ENCODE measurements around the gene PTGES3L.
A peak's percentile ranks its signal among the peaks of the same experiment; 100 is the strongest.

The PTGES3L gene

DNA sequence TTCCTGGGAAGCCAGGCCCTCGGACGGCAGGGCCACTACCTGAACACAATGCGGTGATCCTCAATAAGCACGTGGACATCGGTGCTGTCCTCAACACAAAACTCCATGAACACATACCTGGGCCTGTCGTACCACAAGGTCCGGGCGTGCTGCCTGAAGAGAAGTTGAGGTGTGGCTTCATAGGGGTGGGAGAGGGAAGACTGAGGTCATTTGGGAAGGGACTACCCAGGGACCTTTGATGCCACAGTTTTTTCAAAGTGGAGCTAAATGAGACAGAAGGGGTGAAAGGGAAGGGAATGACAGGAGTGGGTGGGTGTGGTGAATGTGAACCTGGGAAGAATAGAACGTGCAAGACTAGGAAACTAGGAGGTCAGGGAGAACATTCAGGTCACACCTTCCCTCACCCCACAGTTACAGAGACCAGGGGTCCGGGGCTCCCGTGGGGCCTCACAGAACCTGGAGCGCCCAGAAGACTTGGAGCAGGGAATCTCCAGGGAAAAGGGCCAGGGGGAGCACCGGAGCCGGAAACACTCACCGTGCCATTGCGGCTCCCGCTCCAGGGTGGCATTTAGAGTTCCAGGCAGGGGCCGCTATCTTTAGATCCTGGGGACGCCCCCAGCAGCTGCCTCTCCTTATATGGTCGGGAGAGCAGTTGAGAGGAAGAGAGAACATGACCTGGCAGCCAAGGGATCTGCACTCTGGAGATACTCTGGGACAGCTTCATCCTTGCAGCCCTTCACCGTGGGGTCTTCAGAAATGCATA lies at the start of gene PTGES3L:
TSS of gene PTGES3L (minus strand) at position 570 of the 763 bp plus-strand sequence. CDS start at position 543, 27 bp downstream.
- no peaks in the 10 kb centered on the region for H3K36me3 ChIP-seq (ENCODE audit: control insufficient read depth in 1 of 2, insufficient read depth in 2 of 2, low read length in 2 of 2)
- peak within 1 kb of the TSS; percentile 71 for H3K27ac ChIP-seq (ENCODE audit: low read length)
- H3K9me3 ChIP-seq (ENCODE audit: control insufficient read depth in 1 of 2, low read length in 2 of 2): no peaks in the 10 kb centered on the region
- peak within 1 kb of the TSS; percentile 82 to 97 for H3K4me3 ChIP-seq (ENCODE audit: low read depth in 1 of 2, low read length in 2 of 2)
- H3K27me3 ChIP-seq (ENCODE audit: low read depth, low read length): no peaks in the 10 kb centered on the region
- peaks cover 0 to 23% of the 10 kb centered on the region in 2 donors for H3K4me1 ChIP-seq (ENCODE audit: control insufficient read depth in 1 of 2, insufficient read depth in 2 of 2, low read length in 2 of 2)

- H3K4me1 ChIP-seq (ENCODE audit: control insufficient read depth in 1 of 2, insufficient read depth in 2 of 2, low read length in 2 of 2): no peaks in the 10 kb centered on the region
- H3K27ac ChIP-seq (ENCODE audit: low read length): no peak overlapping the region
Measured at GRCh38 chr17:43028221-43028861, 48.5 kb upstream of the PTGES3L start.

GRCh38 chr17:43027091-43028032 lies 47.5 kb upstream of the PTGES3L start:
- H3K4me1 ChIP-seq (ENCODE audit: control insufficient read depth in 1 of 2, insufficient read depth in 2 of 2, low read length in 2 of 2): no peaks in the 10 kb centered on the region
- no peaks in the 10 kb centered on the region for H3K9me3 ChIP-seq (ENCODE audit: control insufficient read depth in 1 of 2, low read length in 2 of 2)
- no peak overlapping the region for H3K27ac ChIP-seq (ENCODE audit: low read length)
- no peaks in the 10 kb centered on the region for H3K27me3 ChIP-seq (ENCODE audit: low read depth, low read length)
- H3K36me3 ChIP-seq (ENCODE audit: control insufficient read depth in 1 of 2, insufficient read depth in 2 of 2, low read length in 2 of 2): no peaks in the 10 kb centered on the region
- H3K4me3 ChIP-seq (ENCODE audit: low read depth in 1 of 2, low read length in 2 of 2): no peak overlapping the region

More at GRCh38 chr17:43028221-43028861, 48.5 kb upstream of the PTGES3L start:
- H3K9me3 ChIP-seq (ENCODE audit: control insufficient read depth in 1 of 2, low read length in 2 of 2): no peaks in the 10 kb centered on the region
- H3K36me3 ChIP-seq (ENCODE audit: control insufficient read depth in 1 of 2, insufficient read depth in 2 of 2, low read length in 2 of 2): no peaks in the 10 kb centered on the region
- H3K4me3 ChIP-seq (ENCODE audit: low read depth in 1 of 2, low read length in 2 of 2): no peak overlapping the region
- no peaks in the 10 kb centered on the region for H3K27me3 ChIP-seq (ENCODE audit: low read depth, low read length)

DNA sequence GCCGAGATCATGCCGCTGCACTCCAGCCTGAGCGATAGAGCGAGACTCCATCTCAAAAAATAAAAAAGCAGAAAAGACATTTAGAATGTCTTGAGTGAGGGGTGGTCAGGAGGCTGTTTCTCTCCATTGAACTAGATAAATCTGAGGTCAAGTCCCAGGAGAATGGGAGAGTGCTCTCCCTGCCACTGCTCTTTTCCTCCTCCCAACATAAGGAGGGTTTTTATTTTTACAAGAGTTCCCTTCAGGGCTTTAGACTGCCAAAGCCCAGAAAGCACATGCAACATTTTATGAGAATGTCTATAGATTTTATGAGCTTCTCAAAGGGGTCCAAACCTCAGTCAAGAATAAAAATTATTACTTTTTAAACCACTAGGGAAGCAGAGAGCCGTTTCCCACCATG lies 46.7 kb upstream of the PTGES3L start:
- Histone ChIP-seq H3K27ac (ENCODE audit: low read length) (no peak overlapping the region), H3K4me1 (ENCODE audit: control insufficient read depth in 1 of 2, insufficient read depth in 2 of 2, low read length in 2 of 2) (no peaks in the 10 kb centered on the region), H3K27me3 (ENCODE audit: low read depth, low read length) (no peaks in the 10 kb centered on the region), H3K9me3 (ENCODE audit: control insufficient read depth in 1 of 2, low read length in 2 of 2) (no peaks in the 10 kb centered on the region), H3K36me3 (ENCODE audit: control insufficient read depth in 1 of 2, insufficient read depth in 2 of 2, low read length in 2 of 2) (peaks cover 0 to 4% of the 10 kb centered on the region in 2 donors), H3K4me3 (ENCODE audit: low read depth in 1 of 2, low read length in 2 of 2) (no peak overlapping the region)

- peak overlapping the region in 1 of 2 donors; percentile 68 for H3K4me3 ChIP-seq (ENCODE audit: low read depth in 1 of 2, low read length in 2 of 2)
Measured at GRCh38 chr17:43025766-43026537, 46.1 kb upstream of the PTGES3L start.

GRCh38 chr17:43025290-43025657 lies 45.4 kb upstream of the PTGES3L start:
- Histone ChIP-seq H3K9me3 (ENCODE audit: control insufficient read depth in 1 of 2, low read length in 2 of 2) (no peaks in the 10 kb centered on the region), H3K4me1 (ENCODE audit: control insufficient read depth in 1 of 2, insufficient read depth in 2 of 2, low read length in 2 of 2) (peaks cover 0 to 3% of the 10 kb centered on the region in 2 donors), H3K27ac (ENCODE audit: low read length) (no peak overlapping the region), H3K36me3 (ENCODE audit: control insufficient read depth in 1 of 2, insufficient read depth in 2 of 2, low read length in 2 of 2) (peaks cover 0 to 4% of the 10 kb centered on the region in 2 donors), H3K27me3 (ENCODE audit: low read depth, low read length) (no peaks in the 10 kb centered on the region), H3K4me3 (ENCODE audit: low read depth in 1 of 2, low read length in 2 of 2) (peak overlapping the region in 1 of 2 donors; percentile 68)

More at GRCh38 chr17:43025766-43026537, 46.1 kb upstream of the PTGES3L start:
- Histone ChIP-seq H3K4me1 (ENCODE audit: control insufficient read depth in 1 of 2, insufficient read depth in 2 of 2, low read length in 2 of 2) (no peaks in the 10 kb centered on the region), H3K36me3 (ENCODE audit: control insufficient read depth in 1 of 2, insufficient read depth in 2 of 2, low read length in 2 of 2) (peaks cover 0 to 4% of the 10 kb centered on the region in 2 donors), H3K27ac (ENCODE audit: low read length) (no peak overlapping the region), H3K27me3 (ENCODE audit: low read depth, low read length) (no peaks in the 10 kb centered on the region), H3K9me3 (ENCODE audit: control insufficient read depth in 1 of 2, low read length in 2 of 2) (no peaks in the 10 kb centered on the region)

- peaks cover 3 to 9% of the 10 kb centered on the region in 2 donors for H3K4me1 ChIP-seq (ENCODE audit: control insufficient read depth in 1 of 2, insufficient read depth in 2 of 2, low read length in 2 of 2)
- H3K36me3 ChIP-seq (ENCODE audit: control insufficient read depth in 1 of 2, insufficient read depth in 2 of 2, low read length in 2 of 2): peaks cover 0 to 4% of the 10 kb centered on the region in 2 donors
- H3K27me3 ChIP-seq (ENCODE audit: low read depth, low read length): no peaks in the 10 kb centered on the region
- H3K27ac ChIP-seq (ENCODE audit: low read length): peak within 1 kb of the TSS; percentile 56
- H3K4me3 ChIP-seq (ENCODE audit: low read depth in 1 of 2, low read length in 2 of 2): peak within 1 kb of the TSS; percentile 68 to 79
- no peaks in the 10 kb centered on the region for H3K9me3 ChIP-seq (ENCODE audit: control insufficient read depth in 1 of 2, low read length in 2 of 2)
Measured at GRCh38 chr17:43024407-43025289, 44.8 kb upstream of the PTGES3L start, which contains the start of gene RND2. Gene RND2, plus strand, starts transcription at chr17:43025231. Its CDS starts 117 bp downstream, at chr17:43025348.

DNA sequence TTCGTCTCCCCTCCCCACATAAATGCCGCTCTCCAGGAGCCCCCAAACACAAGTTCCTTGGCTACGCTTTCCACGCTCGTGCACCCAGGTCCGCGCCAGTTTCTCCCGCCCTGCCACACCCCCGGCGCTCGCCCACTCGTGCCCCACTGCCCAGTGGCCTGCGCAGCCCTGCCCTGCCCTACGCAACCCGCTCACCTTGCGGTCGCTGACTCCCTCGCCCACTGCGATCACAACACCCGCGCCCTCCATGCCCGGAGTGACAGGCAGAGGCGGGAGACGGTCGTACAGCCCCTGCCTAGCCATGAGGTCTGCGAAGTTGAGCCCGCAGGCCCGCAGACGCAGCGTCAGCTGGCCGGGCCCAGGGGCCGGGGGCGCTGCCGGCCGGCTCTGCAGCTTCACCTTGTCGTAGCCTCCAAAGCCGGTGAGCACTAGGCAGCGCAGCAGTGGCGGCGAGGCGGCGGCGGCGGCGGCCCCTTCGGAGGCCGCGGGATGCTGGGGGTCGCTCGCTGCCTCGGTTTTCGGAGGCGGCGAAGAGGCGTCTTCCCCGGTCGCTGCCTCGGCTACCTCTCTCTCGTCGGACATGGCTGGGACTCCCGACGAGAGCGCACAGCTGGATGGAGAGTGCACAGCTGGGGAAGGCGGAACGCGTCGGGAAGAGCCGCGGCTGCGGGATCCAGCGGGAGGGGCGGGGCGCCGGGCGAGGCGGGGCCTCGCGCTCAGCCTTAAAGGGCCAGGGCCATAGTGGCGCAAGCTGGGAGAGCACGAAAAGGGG lies 42.0 kb upstream of the PTGES3L start, which contains the start of gene VAT1:
TSS of gene VAT1 (minus strand) at position 645 of the 772 bp plus-strand sequence. CDS start at position 582, 63 bp downstream.
- peaks cover 12 to 27% of the 10 kb centered on the region in 2 donors for H3K4me1 ChIP-seq (ENCODE audit: control insufficient read depth in 1 of 2, insufficient read depth in 2 of 2, low read length in 2 of 2)
- no peaks in the 10 kb centered on the region for H3K27me3 ChIP-seq (ENCODE audit: low read depth, low read length)
- H3K4me3 ChIP-seq (ENCODE audit: low read depth in 1 of 2, low read length in 2 of 2): peak within 1 kb of the TSS; percentile 71 to 100
- no peaks in the 10 kb centered on the region for H3K9me3 ChIP-seq (ENCODE audit: control insufficient read depth in 1 of 2, low read length in 2 of 2)
- peak within 1 kb of the TSS; percentile 60 for H3K27ac ChIP-seq (ENCODE audit: low read length)
- H3K36me3 ChIP-seq (ENCODE audit: control insufficient read depth in 1 of 2, insufficient read depth in 2 of 2, low read length in 2 of 2): peaks cover 3 to 12% of the 10 kb centered on the region in 2 donors

Data from muscle layer of duodenum (tissue), 2 donors.